Activated T-helper 17 cell treated with anti-CD3 and anti-CD28 coated beads, Interleukin-2, amount 50 U/mL, for 72 hours (primary cell): ENCODE data around the gene PANK1. TPM values are rescaled to one million over a fixed set of nuclear protein-coding genes. Genes with fewer than 3 reads are reported as not detected.

Experiments
- ATAC-seq: fragments of 150-1000 bp; cut with Tn5 transposase; replicated peaks from 2 replicates; pipeline ENCODE4 v1.10.0; 2021; ENCODE audit warnings: mild to moderate bottlenecking, moderate library complexity
- H3K27ac Mint-ChIP-seq: one replicate; pipeline ENCODE4 v1.8.0; 2022; ENCODE audit warnings: mixed read lengths
- H3K27me3 Mint-ChIP-seq: one replicate; pipeline ENCODE4 v1.8.0; 2022; ENCODE audit warnings: mixed read lengths
- H3K36me3 Mint-ChIP-seq: one replicate; pipeline ENCODE4 v1.8.0; 2022; ENCODE audit warnings: low read depth, mild to moderate bottlenecking, mixed read lengths
- H3K4me1 Mint-ChIP-seq: one replicate; pipeline ENCODE4 v1.8.0; 2022; ENCODE audit warnings: mixed read lengths
- H3K4me3 Mint-ChIP-seq: one replicate; pipeline ENCODE4 v1.8.0; 2022; ENCODE audit warnings: mild to moderate bottlenecking, mixed read lengths
- H3K9me3 Mint-ChIP-seq: one replicate; pipeline ENCODE4 v1.8.0; 2022; ENCODE audit warnings: mixed read lengths
- total RNA-seq, 2 donors: library from RNA; stranded (reverse); gene quantifications; one replicate each; pipeline ENCODE4 v1.2.3, GENCODE V29; 2022

PANK1 gene
- total RNA-seq, 2 donors from 2014 or later, result 3.6 to 4.2 TPM

- Mint-ChIP-seq H3K27ac (no peak overlapping the region), H3K4me3 (no peak overlapping the region)
Observed at GRCh38 chr10:89663144-89663543, 18.1 kb upstream of the PANK1 start.

GRCh38 chr10:89662596-89662995, 17.6 kb upstream of the PANK1 start:
- no peaks in the 10 kb centered on the region for H3K36me3 Mint-ChIP-seq
- H3K27me3 Mint-ChIP-seq, result no peaks in the 10 kb centered on the region
- H3K4me1 Mint-ChIP-seq, result no peaks in the 10 kb centered on the region
- no peak overlapping the region for H3K27ac Mint-ChIP-seq
- H3K9me3 Mint-ChIP-seq, result no peaks in the 10 kb centered on the region
- no peak overlapping the region for H3K4me3 Mint-ChIP-seq
- no peak for ATAC-seq

More at GRCh38 chr10:89663144-89663543, 18.1 kb upstream of the PANK1 start:
- no peak for ATAC-seq
- no peaks in the 10 kb centered on the region for H3K36me3 Mint-ChIP-seq
- H3K4me1 Mint-ChIP-seq, result no peaks in the 10 kb centered on the region
- no peaks in the 10 kb centered on the region for H3K9me3 Mint-ChIP-seq
- H3K27me3 Mint-ChIP-seq, result no peaks in the 10 kb centered on the region

- no peak overlapping the region for H3K4me3 Mint-ChIP-seq
- peaks cover 5% of the 10 kb centered on the region for H3K9me3 Mint-ChIP-seq
- H3K4me1 Mint-ChIP-seq, result no peaks in the 10 kb centered on the region
- peaks cover 2% of the 10 kb centered on the region for H3K27me3 Mint-ChIP-seq
- H3K27ac Mint-ChIP-seq, result no peak overlapping the region
- H3K36me3 Mint-ChIP-seq, result no peaks in the 10 kb centered on the region
- no peak for ATAC-seq
Observed at GRCh38 chr10:89659143-89660131, 14.4 kb upstream of the PANK1 start.

- Mint-ChIP-seq H3K27me3 (peaks cover 3% of the 10 kb centered on the region), H3K4me1 (no peaks in the 10 kb centered on the region), H3K36me3 (no peaks in the 10 kb centered on the region), H3K27ac (no peak overlapping the region), H3K9me3 (peaks cover 5% of the 10 kb centered on the region), H3K4me3 (no peak overlapping the region)
- no peak for ATAC-seq
Observed at GRCh38 chr10:89657302-89657701, 12.3 kb upstream of the PANK1 start.

- no peak overlapping the region for H3K4me3 Mint-ChIP-seq
- ATAC-seq, result no peak
Observed at GRCh38 chr10:89655722-89656121, 10.7 kb upstream of the PANK1 start.

GRCh38 chr10:89653410-89653869, 8.4 kb upstream of the PANK1 start:
- Mint-ChIP-seq H3K4me3 (no peak overlapping the region), H3K9me3 (peaks cover 5% of the 10 kb centered on the region), H3K4me1 (no peaks in the 10 kb centered on the region), H3K27ac (no peak overlapping the region), H3K27me3 (peaks cover 9% of the 10 kb centered on the region), H3K36me3 (no peaks in the 10 kb centered on the region)
- no peak for ATAC-seq

More at GRCh38 chr10:89655722-89656121, 10.7 kb upstream of the PANK1 start:
- H3K4me1 Mint-ChIP-seq, result no peaks in the 10 kb centered on the region
- peaks cover 3% of the 10 kb centered on the region for H3K27me3 Mint-ChIP-seq
- peaks cover 5% of the 10 kb centered on the region for H3K9me3 Mint-ChIP-seq
- no peaks in the 10 kb centered on the region for H3K36me3 Mint-ChIP-seq
- H3K27ac Mint-ChIP-seq, result no peak overlapping the region

- peaks cover 9% of the 10 kb centered on the region for H3K27me3 Mint-ChIP-seq
- no peak for ATAC-seq
- peaks cover 5% of the 10 kb centered on the region for H3K9me3 Mint-ChIP-seq
- H3K4me1 Mint-ChIP-seq, result no peaks in the 10 kb centered on the region
- no peaks in the 10 kb centered on the region for H3K36me3 Mint-ChIP-seq
- no peak overlapping the region for H3K4me3 Mint-ChIP-seq
- H3K27ac Mint-ChIP-seq, result no peak overlapping the region
Observed at GRCh38 chr10:89652806-89653370, 7.8 kb upstream of the PANK1 start.

- no peaks in the 10 kb centered on the region for H3K4me1 Mint-ChIP-seq
- no peak overlapping the region for H3K4me3 Mint-ChIP-seq
- no peak for ATAC-seq
- H3K27ac Mint-ChIP-seq, result no peak overlapping the region
- H3K9me3 Mint-ChIP-seq, result peaks cover 5% of the 10 kb centered on the region
- peaks cover 9% of the 10 kb centered on the region for H3K27me3 Mint-ChIP-seq
- H3K36me3 Mint-ChIP-seq, result no peaks in the 10 kb centered on the region
Observed at GRCh38 chr10:89651916-89652573, 7.0 kb upstream of the PANK1 start.

GRCh38 chr10:89651205-89651915, 6.3 kb upstream of the PANK1 start:
- Mint-ChIP-seq H3K27me3 (peaks cover 9% of the 10 kb centered on the region), H3K27ac (no peak overlapping the region), H3K9me3 (peaks cover 5% of the 10 kb centered on the region), H3K36me3 (no peaks in the 10 kb centered on the region), H3K4me3 (no peak overlapping the region), H3K4me1 (no peaks in the 10 kb centered on the region)
- ATAC-seq, result no peak

GRCh38 chr10:89649051-89649450, 4.0 kb upstream of the PANK1 start:
- Mint-ChIP-seq H3K9me3 (no peaks in the 10 kb centered on the region), H3K36me3 (no peaks in the 10 kb centered on the region), H3K4me3 (no peak overlapping the region), H3K27ac (no peak overlapping the region), H3K27me3 (peaks cover 6% of the 10 kb centered on the region), H3K4me1 (peaks cover 5% of the 10 kb centered on the region)
- no peak for ATAC-seq

GRCh38 chr10:89648074-89648473, 3.0 kb upstream of the PANK1 start:
- H3K4me3 Mint-ChIP-seq, result no peak overlapping the region
- no peak overlapping the region for H3K27ac Mint-ChIP-seq
- no peaks in the 10 kb centered on the region for H3K9me3 Mint-ChIP-seq
- ATAC-seq, result no peak
- no peaks in the 10 kb centered on the region for H3K36me3 Mint-ChIP-seq
- peaks cover 5% of the 10 kb centered on the region for H3K4me1 Mint-ChIP-seq
- peaks cover 6% of the 10 kb centered on the region for H3K27me3 Mint-ChIP-seq

GRCh38 chr10:89646889-89647657, 2.0 kb upstream of the PANK1 start:
- H3K36me3 Mint-ChIP-seq, result no peaks in the 10 kb centered on the region
- ATAC-seq, result no peak
- peaks cover 5% of the 10 kb centered on the region for H3K4me1 Mint-ChIP-seq
- H3K27ac Mint-ChIP-seq, result no peak overlapping the region
- no peaks in the 10 kb centered on the region for H3K9me3 Mint-ChIP-seq
- H3K27me3 Mint-ChIP-seq, result peaks cover 6% of the 10 kb centered on the region
- H3K4me3 Mint-ChIP-seq, result no peak overlapping the region

- ATAC-seq, result no peak
- peaks cover 6% of the 10 kb centered on the region for H3K27me3 Mint-ChIP-seq
- H3K4me1 Mint-ChIP-seq, result peaks cover 5% of the 10 kb centered on the region
- H3K27ac Mint-ChIP-seq, result no peak overlapping the region
- no peak overlapping the region for H3K4me3 Mint-ChIP-seq
- H3K9me3 Mint-ChIP-seq, result no peaks in the 10 kb centered on the region
- H3K36me3 Mint-ChIP-seq, result no peaks in the 10 kb centered on the region
Observed at GRCh38 chr10:89645742-89646172, 715 bp upstream of the PANK1 start.

GRCh38 chr10:89644691-89644966, 413 bp downstream of the PANK1 start:
- Mint-ChIP-seq H3K9me3 (no peaks in the 10 kb centered on the region), H3K27me3 (peaks cover 3% of the 10 kb centered on the region), H3K36me3 (no peaks in the 10 kb centered on the region), H3K4me1 (peaks cover 5% of the 10 kb centered on the region), H3K27ac (no peak overlapping the region), H3K4me3 (no peak overlapping the region)
- ATAC-seq, result peak; percentile 46
